T-helper 22 cell (primary cell): ENCODE measurements around the gene ITPR1.

Source experiments
- DNase-seq: peaks from one replicate; pipeline ENCODE4 v3.0.0-alpha.2; 2020; ENCODE audit warnings: low read depth

Gene ITPR1

GRCh38 chr3:4814305-4814903 lies 321.3 kb downstream of the ITPR1 start:
- no peak for DNase-seq

DNA sequence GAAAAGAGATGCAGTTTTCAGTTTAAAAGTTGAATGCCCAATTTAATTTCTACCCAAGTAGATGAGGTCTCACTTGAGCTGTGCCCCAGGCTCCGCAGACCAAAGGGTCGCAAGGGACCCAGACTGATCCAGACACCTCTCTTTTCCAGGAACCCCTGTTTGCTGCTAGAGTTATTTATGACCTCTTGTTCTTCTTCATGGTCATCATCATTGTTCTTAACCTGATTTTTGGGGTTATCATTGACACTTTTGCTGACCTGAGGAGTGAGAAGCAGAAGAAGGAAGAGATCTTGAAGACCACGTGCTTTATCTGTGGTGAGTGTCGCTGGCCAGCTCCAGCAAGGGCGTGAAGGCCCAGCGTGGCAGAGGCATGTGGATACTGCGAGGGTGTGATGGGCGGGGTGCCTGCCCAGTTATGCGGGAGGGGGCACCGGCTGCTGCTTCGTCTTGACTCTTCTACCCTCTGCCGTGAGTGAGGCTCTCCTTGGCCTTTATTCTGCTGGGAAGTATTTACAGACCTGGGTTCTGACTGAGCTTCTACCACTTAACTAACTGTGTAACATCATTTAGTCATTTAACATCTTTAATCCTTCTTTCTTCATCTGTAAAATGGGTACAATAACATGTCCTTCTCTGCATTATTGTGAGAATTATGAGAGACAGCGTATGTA lies 321.9 kb downstream of the ITPR1 start:
- DNase-seq: no peak

DNA sequence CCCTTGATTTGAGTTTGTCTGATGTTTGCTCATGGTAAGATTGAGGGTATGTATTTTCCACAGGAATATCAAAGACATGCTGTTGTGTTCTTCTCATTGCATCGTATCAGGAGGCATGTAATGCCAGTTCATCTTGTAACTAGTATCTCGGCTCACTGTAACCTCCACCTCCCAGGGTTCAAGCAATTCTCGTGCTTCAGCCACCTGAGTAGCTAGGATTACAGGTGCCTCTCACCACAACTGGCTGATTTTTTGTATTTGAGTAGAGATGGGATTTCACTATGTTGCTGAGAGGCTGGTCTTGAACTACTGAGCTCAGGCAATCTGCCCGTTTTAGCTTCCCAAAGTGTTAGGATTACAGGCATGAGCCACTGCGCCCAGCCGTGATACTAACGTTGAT lies 323.2 kb downstream of the ITPR1 start:
- DNase-seq: no peak

DNA sequence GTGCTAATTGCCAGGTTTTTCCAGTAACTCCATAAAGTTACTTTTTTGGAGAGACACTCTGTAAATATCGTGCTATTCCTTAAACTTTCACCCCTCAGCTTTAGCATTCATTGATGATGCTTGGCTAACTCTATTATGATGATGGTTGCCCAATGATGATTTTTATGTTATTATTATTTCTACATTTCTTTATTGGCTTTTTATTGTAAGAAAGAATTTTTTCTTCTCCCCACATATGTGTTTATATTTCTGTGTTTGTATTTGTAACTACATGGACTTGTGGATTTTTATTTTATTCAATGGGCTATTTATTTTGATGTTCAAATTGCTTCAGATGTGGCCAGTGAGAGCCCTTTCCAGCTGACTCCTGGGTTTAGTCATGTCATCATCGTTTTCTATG lies 323.6 kb downstream of the ITPR1 start:
- DNase-seq: no peak

GRCh38 chr3:4817128-4817527 lies 324.0 kb downstream of the ITPR1 start:
- DNase-seq: no peak

- DNase-seq: no peak
Observed at GRCh38 chr3:4818164-4818563, 325.0 kb downstream of the ITPR1 start.

GRCh38 chr3:4818986-4819693 lies 326.0 kb downstream of the ITPR1 start:
- DNase-seq: no peak

- DNase-seq: no peak
Observed at GRCh38 chr3:4819746-4820145, 326.6 kb downstream of the ITPR1 start.

GRCh38 chr3:4820296-4821121 lies 327.4 kb downstream of the ITPR1 start:
- no peak for DNase-seq

DNA sequence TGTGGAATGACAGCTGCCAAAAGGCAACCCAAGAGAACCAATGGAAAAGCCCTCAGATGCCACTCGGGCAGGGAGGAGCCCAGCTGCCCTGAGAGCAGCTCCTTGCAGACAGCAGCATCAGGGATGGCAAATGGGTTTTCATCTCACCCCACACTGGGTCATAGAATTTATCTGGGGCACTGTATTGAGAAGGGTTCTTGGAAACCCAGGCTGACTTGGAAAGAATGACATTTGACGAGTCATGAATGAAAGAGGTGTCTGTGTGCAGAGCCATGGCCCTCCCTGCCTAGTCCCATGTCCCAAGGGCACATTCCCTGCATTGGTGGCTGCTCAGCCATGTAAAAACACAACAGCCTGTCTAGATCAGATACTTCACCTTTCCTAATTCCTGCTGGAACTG lies 328.2 kb downstream of the ITPR1 start:
- no peak for DNase-seq

GRCh38 chr3:4821975-4822374 lies 328.8 kb downstream of the ITPR1 start:
- DNase-seq: peak; percentile 82

DNA sequence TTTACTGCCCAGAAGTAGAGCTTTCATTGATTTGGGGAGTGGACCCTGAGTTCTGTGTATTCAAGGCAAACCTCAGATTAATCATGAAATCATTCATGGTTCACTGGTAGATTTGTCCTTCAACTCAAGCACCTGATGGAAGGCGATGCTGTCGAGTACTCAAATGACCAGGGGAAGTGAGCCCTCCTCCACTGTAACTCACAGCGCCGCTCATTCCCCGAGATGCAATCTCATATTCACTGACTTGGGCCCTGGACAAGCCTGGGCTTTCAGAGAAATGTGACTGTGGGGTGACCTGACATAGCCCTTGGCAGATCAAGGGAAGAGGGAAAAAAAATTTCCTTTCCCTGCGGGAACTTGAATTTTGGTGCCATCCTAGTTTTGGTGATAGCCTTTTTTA lies 329.4 kb downstream of the ITPR1 start:
- DNase-seq: no peak

GRCh38 chr3:4823385-4823784 lies 330.2 kb downstream of the ITPR1 start:
- no peak for DNase-seq

DNA sequence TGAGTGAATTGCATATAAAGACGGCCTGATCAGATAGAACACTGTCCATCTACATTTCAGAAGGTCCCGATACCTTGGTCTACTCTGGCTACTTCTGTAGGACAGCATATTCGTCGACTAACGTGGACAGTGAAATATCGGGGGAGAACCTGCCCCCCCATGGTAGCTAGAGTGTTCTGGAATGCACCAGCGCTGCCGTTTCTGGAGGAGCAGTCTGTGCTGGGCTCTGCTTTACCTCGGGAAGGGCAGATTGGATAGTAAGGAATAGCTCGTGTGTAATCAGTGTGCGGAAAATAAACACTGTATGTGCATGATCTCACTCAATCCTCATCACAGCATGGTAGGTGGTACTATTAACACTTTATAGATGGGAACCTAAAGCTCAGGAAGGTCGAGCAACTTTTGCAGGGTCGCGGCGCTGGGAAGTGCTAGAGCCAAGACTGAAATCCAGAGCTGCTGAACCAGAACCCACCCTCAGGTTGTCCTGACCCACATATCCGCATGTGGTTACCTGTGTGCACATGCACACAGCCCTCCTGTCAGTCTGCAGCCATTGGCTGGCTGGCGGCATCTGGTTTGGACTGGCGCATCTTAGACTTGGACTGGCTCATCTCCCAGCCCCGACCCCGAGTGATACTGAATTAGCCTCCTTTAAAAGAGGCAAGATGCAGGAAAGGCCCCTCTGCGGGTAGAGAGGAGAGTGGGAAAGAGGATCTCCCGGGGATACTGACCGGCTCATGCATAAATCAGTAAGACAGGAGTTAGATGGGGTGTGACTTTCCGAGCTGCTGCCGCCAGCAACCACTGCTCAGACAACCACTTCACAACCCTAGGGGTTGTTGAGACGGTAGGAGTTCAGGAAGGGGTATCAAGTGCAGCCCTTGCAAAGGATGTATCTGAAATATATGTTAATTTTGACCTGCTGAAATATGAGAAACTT lies 331.1 kb downstream of the ITPR1 start:
- no peak for DNase-seq

- DNase-seq: no peak
Observed at GRCh38 chr3:4824926-4825325, 331.8 kb downstream of the ITPR1 start.

- DNase-seq: no peak
Observed at GRCh38 chr3:4825436-4826236, 332.5 kb downstream of the ITPR1 start.

DNA sequence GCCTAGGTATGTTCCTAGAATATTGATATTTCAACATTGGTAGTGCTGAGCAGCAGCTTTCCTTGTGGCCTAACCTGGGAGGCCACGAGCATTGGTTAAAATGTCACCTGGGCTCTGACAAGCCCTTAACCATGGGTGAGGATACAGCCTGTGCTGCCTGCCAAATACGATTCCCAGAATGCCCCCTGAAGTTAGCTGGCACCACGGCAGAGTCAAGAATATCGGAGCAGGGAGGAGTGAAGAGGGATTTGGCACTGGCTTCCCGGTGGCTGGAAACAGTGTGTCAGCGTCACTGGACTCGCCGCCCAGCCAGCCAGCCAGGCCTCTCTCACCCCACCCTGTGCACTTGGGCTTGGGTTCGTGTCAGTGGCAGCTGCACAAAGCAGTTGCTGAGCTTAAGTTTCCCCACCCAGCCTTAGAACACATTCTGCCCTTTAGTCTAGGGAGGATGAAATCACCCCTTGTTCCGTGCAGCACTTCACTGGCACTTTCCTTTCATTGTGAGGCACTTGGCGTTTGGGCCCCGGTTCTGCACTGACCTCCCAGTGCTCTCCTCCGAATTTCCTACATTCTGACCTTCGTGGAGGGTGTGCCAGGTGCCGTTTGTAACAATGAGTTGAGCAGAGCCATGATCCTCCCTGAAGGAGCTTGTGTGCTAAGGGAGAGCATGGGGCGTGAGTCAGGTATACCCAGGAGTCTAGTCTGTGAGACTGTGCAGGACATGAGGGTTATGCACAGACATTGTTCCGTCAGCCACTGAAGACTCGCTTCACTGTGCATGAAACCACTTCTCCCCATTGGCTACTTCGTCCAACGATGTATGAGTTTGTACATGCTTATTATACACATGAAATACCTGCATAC lies 333.3 kb downstream of the ITPR1 start:
- DNase-seq: no peak

DNA sequence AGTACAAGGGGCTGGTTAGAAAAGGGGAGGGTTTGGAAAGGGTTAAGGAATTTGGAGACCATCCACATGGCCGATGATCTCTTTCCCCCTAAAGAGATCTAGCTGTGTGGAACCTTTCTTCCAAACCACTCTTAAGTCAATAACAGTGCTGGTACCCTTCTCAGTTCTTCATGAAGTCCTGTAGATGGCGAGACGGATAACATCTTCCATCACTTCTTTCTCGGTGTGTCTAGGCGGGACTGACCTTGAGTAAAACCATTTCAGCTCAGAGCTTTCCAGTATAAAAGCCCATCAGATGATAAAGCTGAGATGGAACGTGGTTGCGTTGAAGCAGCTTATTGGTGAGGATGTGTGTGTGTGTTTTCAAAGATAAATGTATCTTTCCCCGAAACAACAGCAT lies 334.6 kb downstream of the ITPR1 start:
- DNase-seq: no peak

GRCh38 chr3:4828279-4829030 lies 335.3 kb downstream of the ITPR1 start:
- DNase-seq: no peak
